GM21515 (cell line): Measurements from ENCODE around the gene FGD5.
"Not testable (repeated sequence)": the region's sequence is repeated elsewhere in the genome, so short reads cannot be mapped to it uniquely, and the experiment has no call there.

Experiments used
- ATAC-seq: cut with Tn5 transposase; IDR thresholded peaks from one replicate; pipeline ENCODE4 v1.9.1; 2021; ENCODE audit not compliant: unreplicated experiment

The FGD5 gene

DNA sequence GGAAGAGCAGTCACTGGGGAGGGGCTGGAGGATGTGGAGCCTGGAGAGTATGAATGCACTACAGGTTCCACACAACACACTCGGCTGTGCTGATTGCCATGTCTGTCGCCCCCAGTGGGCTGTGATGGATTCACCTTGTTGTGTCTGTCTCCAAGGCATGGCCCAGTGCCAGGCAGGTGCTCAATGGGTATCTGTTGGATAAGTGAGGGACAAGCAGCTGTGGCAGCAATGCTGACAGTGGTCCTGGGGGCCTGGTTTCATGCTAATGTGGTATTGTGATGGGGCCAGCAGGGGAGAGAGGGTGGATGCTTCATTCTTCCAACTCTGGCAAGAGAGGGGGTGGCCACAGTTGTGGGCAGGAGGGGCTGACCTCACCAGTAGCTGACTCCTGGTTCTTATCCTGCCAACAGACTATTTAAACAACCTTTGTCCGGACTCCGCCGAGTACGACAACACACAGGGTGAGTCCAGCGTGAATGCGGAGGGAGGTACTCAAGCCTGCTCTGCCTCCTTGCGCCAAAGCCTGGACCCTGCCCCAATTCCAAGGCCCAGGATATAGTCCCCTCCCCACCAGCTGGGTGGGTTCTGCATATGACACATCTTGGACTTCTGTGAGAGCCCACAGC is 81.3 kb downstream of the FGD5 start:
- ATAC-seq: no peak

DNA sequence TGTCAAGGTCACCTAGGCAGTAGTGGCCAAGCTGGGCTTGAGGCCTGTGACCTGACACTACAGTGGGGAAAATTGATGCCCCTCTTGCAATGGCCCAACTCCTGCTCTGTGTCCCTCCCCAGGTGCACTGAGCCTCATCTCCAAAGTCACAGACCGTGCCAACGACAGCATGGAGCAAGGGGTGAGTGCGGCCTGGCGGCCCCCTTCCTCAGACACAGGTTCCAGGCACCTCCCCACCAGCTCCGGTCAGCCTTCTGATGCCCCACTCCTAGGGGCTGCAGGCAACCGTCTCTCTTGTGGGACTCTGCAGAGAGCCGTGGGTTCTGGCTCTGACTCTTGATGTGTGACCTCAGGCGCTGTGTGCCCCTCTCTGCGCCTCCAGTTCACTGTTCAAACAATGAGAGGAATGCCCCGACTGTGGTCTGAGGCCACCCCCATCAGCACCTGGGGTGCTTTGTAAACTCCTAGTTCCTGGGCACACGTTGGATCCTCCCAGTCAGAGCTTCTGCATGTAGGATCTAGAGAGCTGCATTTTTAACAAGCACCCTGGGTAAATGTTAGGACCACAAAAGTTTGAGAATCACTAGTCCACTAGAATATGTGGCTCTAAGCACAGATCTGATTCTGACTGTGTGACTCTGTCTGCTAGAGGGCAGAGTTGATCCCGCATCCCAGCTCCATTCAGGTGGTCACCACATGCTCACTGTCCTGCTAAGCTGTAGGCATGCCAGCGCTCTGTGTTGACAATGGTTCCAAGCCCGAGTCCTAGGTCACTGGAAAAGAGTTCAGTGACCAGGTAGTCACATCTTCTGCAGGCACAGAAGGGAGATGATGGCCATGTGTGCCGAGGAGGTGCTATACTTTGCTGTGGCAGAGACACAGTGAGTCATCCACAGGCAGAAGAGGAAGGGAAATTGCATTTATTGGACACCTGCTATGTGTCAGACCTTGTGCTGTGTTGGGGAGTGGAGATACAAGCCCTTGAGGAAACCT is 82.4 kb downstream of the FGD5 start:
- no peak for ATAC-seq

DNA sequence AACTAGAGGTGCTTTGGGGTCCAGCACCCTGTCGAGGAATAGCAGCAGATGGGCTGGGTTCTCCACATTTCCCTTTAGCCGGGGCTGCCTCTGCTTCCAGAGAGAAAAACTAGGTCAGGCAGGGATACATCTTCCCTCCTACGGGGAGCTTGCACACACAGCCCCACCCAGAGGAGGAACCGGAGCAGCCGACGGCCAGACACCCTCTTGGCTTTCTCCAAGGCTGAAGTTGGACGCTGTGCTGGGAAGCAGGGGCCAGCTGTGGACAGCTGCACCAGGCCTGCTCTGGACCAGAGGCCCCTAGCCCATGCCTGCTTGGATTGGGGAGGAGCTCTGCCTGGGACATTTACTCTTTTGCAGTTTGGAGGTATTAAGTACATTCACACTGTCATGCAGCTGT is 84.0 kb downstream of the FGD5 start:
- ATAC-seq: no peak

DNA sequence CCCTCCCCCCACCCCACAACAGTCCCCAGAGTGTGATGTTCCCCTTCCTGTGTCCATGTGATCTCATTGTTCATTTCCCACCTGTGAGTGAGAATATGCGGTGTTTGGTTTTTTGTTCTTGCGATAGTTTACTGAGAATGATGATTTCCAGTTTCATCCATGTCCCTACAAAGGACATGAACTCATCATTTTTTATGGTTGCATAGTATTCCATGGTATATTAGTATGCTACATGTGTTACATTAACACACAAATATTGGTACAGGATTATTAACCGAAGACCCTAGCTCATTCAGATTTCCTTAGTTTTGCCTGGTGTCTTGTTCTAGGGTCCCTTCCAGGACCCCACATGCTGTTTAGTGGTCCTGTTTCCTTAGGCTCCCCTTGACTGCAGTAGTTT is 84.7 kb downstream of the FGD5 start:
- ATAC-seq: not testable (repeated sequence)

DNA sequence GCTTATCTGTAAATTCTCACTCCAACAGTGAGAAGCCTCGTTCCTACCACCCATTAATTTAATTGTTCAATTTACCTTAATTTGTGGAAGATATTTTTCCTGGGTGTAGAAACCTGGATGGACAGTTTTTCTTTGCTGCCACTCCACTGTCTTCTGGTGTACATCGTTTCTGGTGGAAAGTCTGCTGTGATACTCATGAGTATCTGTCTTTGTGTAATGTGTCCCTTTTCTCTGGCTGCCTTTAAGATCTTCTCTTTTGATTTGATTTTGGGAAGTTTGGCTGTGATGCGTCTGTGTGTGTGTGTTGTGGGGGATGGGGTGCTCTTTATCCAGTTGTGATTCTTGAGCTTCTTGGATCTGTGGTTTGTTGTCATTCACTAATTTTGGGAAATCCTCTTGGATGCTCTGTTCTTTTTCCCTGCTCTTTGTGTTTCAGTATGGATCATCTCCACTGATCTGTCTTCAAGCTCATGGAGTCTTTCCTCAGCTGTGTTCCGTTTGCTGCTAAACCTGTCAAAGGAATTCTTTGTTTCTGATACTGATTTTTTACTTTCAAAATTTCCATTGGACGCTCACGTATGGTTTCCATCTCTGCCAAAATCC is 86.4 kb downstream of the FGD5 start:
- ATAC-seq: no peak

DNA sequence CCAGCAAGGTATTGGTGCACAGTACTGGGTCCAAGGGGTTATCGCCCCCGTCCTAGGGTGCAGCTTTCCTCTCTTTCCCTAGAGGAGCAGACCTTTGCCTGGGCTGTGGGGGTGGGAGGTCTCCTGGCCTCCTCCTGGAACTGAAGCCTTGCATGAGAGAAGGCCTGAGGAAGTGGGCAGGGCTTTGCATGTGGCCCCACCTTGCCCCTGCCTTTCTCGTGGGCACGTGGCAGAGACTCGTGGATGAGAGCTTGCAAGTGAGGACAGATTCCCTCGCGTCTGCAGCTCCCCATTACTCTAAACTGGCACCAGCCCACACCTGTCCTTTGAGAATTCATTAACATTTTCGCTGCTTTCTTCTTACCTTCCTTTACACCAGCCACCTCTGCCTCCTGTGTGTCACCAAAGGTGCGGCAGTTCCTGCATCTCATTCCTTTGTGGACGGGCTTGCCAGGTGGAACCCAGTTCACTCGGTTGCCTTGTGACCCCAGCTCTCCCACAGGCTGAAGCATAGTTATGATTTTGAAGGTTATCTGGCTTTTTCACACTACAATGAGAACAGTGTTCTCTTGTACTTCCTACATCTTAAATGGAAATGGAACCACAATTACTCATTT is 87.7 kb downstream of the FGD5 start:
- no peak for ATAC-seq

DNA sequence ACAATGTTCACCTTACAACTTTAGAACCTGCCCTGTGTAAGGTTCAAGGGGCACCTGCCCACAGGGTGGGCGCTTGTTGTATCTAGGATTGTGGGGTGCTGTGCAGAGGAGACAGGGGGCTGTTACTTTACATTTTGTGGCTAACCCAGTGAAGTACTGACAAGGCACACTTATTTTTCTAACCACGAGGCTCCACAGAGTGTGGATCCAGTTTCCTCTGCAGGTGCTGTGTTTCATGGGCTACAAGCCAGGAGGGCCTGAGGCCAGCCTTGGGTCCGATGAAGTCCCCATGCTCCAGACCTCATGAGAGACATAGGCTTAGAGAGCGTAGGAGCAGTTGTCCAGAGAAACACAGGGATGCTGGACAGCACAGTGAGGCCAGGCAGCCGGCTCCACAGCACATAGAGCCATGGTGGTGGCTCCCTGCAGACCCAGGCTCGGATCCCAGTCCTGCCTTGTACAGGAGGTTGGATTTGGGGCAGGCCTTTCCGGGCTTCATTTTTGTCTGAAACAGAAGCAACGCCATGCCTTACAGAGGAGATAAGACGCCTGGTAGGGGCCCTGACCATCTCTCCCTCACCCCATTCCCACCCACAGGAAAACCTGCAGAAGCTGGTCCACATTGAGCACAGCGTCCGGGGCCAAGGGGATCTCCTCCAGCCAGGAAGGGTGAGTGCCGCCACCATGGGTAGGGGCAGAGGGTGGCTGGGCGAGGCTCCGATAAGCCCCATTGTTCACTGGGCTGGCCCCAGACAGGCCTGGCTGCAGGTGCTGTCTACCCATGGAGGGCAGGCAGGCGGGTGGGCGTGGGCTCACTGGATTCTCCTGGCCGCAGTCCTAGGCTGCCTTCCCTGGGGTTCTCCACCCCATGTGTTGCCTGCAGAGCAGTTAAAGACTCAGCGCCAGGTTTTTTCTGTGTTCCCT is 88.5 kb downstream of the FGD5 start:
- ATAC-seq: no peak

DNA sequence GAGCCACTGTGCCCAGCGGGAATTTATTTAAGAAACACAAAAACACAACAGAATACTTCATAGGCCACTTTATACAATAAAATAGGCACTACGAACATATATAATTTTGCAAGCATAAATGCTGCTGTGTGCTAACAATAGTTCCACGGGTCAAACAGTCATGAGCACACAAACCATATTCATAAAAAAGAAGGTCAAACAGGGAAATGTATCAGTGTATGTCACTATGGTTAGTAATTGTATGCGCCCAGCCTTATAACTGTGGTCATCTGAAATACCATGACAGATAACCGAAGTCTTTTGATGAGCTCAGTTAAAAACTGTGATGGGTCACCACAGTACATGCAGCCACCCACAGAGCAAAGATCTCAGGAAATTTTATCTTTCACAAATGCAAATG is 90.5 kb downstream of the FGD5 start:
- ATAC-seq: no peak

DNA sequence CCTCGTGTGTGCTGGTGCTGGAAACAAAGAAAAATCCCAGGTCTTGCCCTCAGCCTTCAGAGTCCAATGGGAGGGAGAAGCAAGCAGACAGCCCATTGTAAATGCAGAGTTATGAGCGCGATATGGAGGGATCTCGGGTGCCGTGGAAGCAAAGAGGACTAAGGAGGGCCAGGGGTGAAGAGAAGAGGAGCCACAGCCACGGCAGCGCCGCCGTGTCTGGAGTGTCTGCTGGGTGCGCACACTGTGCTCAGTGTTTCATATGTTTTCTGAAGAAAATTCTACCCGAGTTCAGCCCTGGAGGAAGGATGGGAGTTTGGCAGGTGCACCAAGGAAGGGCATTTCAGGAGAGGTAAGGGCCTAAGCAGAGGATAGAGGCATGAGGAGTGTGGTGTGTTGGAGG is 92.9 kb downstream of the FGD5 start:
- ATAC-seq: no peak

DNA sequence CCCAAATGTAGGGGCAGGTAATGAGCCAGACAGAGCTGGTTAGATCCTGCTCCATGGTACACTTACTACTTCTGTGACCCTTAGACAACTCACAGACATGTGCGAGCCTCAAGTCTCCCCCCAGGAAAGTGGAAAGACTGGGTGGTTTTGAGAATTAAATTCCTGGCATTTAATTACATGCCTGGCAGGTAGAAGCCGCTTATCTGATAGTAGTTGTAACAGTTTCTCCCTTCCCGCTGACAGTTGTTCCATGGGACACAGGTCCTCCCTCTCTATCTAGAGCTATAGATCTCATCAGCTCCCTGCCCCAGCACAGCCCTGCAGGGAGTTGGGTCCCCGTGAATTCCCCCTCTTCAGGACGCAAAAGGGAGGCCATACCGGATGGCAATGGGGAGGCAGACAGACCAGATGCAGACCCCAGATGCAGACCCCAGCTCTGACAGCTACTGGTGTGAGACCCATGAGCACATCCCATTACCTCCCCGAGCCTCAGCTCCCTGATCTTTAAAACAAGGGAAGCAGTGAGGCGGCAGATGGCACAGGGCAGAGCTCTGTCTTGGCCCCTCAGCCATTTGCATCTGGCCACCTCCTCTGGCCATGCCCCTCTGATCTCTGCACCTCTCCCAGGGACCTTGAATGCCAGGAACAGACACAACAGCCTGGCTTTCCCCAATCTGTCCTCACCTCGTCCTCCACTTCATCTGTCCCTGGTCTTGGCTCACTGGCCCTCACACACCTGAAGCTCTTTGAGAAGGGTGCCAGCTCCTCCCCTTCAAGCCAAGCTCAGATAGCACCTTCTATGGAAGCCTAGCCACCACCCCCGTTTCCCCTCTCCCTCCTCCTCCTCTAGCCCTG is 94.5 kb downstream of the FGD5 start:
- no peak for ATAC-seq

DNA sequence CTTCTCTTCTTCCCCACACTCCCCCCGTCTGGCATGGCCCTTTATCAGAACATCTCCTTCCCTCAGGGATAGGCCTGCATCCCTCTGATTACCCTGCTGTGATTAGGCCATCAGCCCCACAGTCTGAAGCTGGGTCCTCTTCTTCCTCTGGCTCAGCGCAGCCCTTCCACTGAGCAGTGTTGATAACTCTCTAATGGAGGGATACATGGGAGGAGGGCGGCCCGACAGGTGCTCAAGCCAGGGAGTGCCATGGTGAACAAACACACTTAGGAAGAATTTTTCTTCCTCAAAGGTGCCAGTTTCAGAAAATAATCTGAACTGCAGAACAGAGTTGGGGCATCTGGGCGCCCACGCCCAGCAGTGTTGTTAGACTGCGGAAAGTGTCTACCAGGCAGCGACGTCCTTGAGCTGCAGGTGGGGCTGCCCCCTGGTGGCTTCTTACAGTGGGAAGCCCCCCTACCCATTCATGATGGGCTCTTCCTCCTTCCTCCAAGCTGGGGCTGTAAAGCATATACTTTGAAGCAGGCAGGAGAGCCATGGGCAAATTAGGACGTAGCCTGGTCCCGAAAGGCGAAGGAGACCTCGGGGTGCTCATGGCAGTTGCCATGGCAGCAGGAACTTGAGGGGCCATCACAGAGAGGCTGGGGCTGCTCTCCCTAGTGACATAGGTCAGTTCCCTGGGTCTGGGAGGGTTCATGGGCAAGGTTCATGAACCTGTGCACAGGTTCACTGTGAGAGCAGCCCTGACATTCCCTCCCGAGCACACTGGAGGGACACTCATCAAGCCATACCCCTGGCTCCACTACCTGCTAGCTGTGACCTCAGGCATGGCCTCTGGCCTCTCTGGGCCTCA is 95.4 kb downstream of the FGD5 start:
- ATAC-seq: no peak

DNA sequence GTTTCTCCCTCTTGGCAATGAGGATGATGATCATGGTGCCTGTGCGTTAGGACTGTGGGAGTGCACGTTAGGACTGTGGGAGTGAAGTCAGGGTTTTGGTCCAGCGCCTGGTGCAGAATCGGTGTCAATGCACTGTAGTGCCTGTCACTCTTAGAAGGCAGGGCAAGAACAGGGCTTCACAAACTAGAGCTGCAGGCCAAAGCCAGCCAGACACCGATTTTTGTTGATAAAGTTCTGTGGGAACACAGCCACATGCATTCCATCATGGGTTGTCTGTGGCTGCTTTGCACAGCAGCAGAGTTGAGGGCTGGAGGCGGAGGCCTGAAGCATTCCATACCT is 96.0 kb downstream of the FGD5 start:
- ATAC-seq: no peak

DNA sequence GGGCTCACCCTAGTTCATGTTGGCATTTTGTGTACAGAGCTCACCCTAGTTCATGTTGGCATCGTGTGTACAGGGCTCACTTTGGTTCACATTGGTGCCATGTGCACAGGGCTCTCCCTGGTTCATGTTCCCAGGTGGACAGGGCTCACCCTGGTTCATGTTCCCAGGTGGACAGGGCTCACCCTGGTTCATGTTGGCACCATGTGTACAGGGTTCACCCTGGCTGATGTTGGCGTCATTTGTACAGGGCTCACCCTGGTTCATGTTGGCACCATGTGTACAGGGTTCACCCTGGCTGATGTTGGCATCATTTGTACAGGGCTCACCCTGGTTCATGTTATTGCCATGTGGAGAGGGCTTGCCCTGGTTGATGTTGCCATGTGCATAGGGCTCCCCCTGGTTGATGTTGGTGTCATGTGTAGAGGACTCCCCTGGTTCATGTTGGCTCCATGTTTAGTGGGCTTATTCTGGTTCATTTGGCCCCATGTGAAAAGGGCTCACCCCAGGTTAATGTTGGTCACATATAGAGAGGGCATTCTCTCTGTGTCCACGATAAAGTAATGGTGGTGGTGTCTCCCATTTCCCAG is 97.0 kb downstream of the FGD5 start:
- ATAC-seq: no peak

DNA sequence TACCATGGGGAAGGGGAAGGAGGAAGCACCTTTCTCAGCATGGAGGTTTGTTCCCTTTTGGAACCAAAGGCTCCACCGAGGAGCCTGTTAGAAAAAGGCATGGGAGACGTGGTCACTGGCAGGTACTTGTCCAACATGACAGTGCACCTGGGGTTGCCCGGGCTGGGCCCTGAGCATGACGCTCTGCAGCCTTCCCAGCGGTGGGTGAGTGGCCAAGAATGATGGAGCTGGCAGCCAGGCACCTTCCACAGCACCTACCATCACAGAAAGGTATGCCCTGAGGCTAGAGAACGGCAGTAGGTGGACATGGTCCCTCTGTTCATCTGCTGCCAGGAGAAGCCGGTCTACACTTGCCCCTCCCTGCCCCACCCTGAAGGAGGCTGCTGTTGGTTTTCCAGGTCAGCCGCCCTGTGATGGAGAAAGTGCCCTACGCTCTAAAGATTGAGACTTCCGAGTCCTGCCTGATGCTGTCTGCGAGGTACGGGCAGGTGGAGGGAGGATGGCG is 99.6 kb downstream of the FGD5 start:
- no peak for ATAC-seq

DNA sequence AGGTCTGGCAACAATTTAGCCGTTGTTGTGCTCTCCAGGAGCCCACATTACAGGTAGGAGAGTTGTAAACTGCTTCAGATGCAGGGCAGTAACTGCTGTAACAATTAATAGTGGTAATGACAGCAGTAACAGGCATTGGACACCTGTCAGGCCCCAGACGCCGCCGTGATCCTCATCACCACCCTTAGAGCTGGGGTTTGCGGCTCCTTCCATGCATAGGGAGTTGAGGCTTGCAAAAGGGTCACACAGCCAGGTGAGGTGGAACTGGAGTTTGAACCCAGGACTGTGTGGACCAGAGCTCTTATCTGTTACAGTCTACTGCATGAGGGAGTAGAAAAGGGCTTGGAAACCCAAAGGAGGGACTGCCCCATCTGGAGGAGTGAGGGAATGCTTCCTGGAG is 101.8 kb downstream of the FGD5 start:
- no peak for ATAC-seq

DNA sequence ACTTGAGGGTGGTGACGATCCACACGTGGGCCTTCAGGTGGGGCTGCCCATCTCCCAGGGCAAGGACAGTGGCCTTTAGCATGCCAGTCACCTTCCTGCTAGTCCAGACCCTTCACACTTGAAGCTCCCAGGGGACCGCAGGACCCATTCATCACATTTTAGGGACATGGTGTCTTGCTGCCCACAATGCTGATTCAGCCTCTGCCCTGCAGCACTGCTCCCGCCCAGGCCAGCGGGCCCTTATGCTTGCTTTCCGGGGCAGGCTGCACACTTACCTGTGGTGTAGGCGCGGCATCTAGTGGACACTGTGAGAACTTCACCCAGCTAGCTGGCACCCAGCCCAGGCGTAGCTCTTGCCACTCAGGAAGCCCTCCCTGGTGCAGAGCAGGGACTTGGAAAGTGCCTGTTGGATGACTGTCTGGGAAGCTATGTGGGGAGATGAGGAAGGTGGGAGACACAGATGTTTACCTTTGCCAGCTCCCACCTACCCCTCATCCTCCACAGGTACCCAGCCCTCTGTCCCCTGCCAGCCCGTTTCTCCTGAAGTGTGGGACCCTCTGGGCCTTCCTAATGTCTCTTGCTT is 102.4 kb downstream of the FGD5 start:
- peak; percentile 60 for ATAC-seq

DNA sequence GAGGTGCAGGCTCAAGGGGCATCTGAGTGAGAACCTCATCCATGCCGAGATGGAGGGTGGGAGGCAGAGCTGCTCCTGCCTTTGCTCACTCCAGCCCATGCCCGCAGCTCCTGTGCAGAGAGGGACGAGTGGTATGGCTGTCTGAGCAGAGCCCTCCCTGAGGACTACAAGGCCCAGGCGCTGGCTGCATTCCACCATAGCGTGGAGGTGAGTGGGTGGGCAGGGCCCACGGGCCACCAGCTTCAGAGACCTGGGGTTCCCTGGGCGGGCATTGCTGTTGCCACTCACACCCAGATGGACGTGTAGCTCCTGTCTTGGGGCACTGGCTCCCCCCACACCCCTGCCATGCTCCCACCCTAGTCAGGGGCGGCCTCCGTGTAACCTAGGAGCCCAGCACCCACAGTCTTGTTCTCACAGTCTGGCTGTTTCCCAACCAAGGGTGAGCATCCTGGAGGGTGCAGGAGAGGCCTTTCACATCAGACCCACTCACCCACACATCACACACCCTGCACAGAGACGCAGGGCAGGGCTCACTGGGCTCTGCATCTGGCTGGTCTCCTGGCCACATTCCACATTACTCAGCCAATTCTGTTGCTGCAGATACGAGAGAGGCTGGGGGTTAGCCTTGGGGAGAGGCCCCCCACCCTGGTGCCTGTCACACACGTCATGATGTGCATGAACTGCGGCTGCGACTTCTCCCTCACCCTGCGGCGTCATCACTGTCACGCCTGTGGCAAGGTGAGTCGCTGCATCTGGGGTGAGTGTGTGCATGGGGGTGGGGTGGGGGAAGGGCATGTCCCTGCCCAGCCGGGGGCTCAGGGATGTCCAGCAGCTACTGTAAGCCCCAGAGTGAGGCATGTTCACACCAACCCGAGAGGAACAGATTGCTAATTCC is 103.3 kb downstream of the FGD5 start:
- ATAC-seq: no peak
